ENCODE results near the gene CDKN1B. TPM values are rescaled to one million over a fixed set of nuclear protein-coding genes. Genes with fewer than 3 reads are reported as not detected.
A peak's percentile ranks its signal among the peaks of the same experiment; 100 is the strongest.

The CDKN1B gene
- total and polyA plus RNA-seq, 2 of the 13 experiments (the other 11 are each of a cell fraction or from before 2014, with no cell fraction given), result 20.1 to 37.2 TPM

DNA sequence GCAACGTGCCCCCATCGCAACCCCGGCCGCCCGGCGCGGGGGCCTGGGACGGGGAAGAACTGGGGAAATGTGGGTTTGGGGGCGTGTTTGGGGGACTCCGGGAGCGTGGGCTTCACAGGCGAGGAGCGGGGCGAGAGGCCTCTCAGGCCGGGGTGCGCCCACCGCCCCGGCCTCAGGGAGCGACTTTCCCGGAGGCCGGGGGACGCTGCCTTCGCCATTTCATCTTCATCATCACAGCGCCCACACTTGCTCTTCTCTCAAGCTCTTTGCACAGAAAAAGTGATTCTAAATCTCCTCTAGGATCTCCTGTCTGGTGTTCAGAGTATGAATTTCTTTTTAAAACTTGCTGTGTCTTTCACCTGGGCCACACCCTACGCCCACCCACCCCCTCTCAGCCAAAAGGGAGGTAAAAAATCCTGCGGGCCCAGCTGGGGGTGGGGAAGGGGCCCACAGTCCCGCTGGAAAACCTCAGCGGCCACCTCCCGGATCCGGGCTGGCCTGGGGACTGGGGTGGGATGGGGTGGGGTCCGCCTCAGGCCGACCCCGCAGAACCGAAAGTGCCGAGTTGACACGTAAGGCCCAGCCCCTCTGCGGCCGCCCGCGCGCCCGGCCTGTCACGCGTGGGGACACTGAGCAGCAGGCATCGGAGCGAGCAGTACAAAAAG lies 7.4 kb downstream of the CDKN1B start (continued):
- TF ChIP-seq, protein P1, sequence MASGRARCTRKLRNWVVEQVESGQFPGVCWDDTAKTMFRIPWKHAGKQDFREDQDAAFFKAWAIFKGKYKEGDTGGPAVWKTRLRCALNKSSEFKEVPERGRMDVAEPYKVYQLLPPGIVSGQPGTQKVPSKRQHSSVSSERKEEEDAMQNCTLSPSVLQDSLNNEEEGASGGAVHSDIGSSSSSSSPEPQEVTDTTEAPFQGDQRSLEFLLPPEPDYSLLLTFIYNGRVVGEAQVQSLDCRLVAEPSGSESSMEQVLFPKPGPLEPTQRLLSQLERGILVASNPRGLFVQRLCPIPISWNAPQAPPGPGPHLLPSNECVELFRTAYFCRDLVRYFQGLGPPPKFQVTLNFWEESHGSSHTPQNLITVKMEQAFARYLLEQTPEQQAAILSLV (CRISPR knock-in tag; IDR thresholded peaks at IDR 0.05; ENCODE audit: borderline replicate concordance), result no peak
- peak; percentile 55; the same call in 1 of the 2 replicates for TF ChIP-seq GABPB1 (CRISPR knock-in tag; IDR thresholded peaks at IDR 0.05)
- no peak for TF ChIP-seq ZBTB42 (CRISPR knock-in tag; IDR thresholded peaks at IDR 0.05)
- TF ChIP-seq ZNF180 (CRISPR knock-in tag; IDR thresholded peaks at IDR 0.05; ENCODE audit: borderline replicate concordance, low read depth), result no peak
- TF ChIP-seq, protein P2, sequence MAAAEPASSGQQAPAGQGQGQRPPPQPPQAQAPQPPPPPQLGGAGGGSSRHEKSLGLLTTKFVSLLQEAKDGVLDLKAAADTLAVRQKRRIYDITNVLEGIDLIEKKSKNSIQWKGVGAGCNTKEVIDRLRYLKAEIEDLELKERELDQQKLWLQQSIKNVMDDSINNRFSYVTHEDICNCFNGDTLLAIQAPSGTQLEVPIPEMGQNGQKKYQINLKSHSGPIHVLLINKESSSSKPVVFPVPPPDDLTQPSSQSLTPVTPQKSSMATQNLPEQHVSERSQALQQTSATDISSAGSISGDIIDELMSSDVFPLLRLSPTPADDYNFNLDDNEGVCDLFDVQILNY (CRISPR knock-in tag; conservative IDR thresholded peaks at IDR 0.05), result peak; percentile 26; the same call in 1 of the 2 replicates
- TF ChIP-seq MYNN (CRISPR knock-in tag; IDR thresholded peaks at IDR 0.05; ENCODE audit: low read depth), result no peak
- no peak for TF ChIP-seq PHF20 (CRISPR knock-in tag; IDR thresholded peaks at IDR 0.05)
- no peak for TF ChIP-seq SP5 (CRISPR knock-in tag; IDR thresholded peaks at IDR 0.05; ENCODE audit: borderline replicate concordance, low read depth)
- TF ChIP-seq ZNF577 (CRISPR knock-in tag; IDR thresholded peaks at IDR 0.05; ENCODE audit: borderline replicate concordance, low read depth), result no peak
- 0 out of 2 replicates have a peak, but pooled peaks have one; percentile 11 for TF ChIP-seq ZNF160 (CRISPR knock-in tag; IDR thresholded peaks at IDR 0.05)
- TF ChIP-seq ZFY (CRISPR knock-in tag; IDR thresholded peaks at IDR 0.05), result no peak
- no peak for TF ChIP-seq TAF15 (IDR thresholded peaks at IDR 0.05; ENCODE audit: low read depth, low read length, poor library complexity, severe bottlenecking)
- TF ChIP-seq ZNF333 (CRISPR knock-in tag; IDR thresholded peaks at IDR 0.05; ENCODE audit: borderline replicate concordance), result no peak
- no peak for TF ChIP-seq FUBP1 (CRISPR knock-in tag; IDR thresholded peaks at IDR 0.05; ENCODE audit: borderline replicate concordance)
- no peak for TF ChIP-seq ZNF446 (CRISPR knock-in tag; IDR thresholded peaks at IDR 0.05)
- TF ChIP-seq SYNCRIP (IDR thresholded peaks at IDR 0.05; ENCODE audit: insufficient read depth, low read depth, low read length), result no peak
- TF ChIP-seq FIP1L1 (IDR thresholded peaks at IDR 0.05; ENCODE audit: borderline replicate concordance, insufficient read depth, low read depth, low read length), result 0 out of 2 replicates have a peak, but pooled peaks have one; percentile 48
- TF ChIP-seq, protein P3, sequence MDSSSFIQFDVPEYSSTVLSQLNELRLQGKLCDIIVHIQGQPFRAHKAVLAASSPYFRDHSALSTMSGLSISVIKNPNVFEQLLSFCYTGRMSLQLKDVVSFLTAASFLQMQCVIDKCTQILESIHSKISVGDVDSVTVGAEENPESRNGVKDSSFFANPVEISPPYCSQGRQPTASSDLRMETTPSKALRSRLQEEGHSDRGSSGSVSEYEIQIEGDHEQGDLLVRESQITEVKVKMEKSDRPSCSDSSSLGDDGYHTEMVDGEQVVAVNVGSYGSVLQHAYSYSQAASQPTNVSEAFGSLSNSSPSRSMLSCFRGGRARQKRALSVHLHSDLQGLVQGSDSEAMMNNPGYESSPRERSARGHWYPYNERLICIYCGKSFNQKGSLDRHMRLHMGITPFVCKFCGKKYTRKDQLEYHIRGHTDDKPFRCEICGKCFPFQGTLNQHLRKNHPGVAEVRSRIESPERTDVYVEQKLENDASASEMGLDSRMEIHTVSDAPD (CRISPR knock-in tag; IDR thresholded peaks at IDR 0.05), result no peak
- TF ChIP-seq, protein P4, sequence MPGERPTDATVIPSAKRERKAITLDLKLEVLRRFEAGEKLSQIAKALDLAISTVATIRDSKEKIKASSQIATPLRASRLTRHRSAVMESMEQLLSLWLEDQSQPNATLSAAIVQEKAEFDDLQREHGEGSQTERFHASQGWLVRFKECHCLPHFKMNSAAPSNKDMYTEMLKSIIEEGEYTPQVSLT (CRISPR knock-in tag; IDR thresholded peaks at IDR 0.05; ENCODE audit: borderline replicate concordance, low read depth), result no peak
- no peak for TF ChIP-seq NR2F6 (IDR thresholded peaks at IDR 0.05)
- TF ChIP-seq NR2F6 (CRISPR knock-in tag; IDR thresholded peaks at IDR 0.05), result no peak
- TF ChIP-seq FOXA3 (CRISPR knock-in tag; IDR thresholded peaks at IDR 0.05), result no peak
